GM23338 (cell line): ENCODE data around the gene DTX4. TPM values are rescaled to one million over a fixed set of nuclear protein-coding genes. Genes with fewer than 3 reads are reported as not detected.

Source experiments
- ATAC-seq: fragments of 200-7000 bp; cut with Tn5 transposase; 3 replicates; pipeline ENCODE4 v1.9.1; 2020
- DNase-seq: peaks from one replicate; pipeline ENCODE4 v3.0.0-alpha.2; 2015; ENCODE audit warnings: low spot score
- H2AFZ ChIP-seq: fragments of 200-600 bp; sonication (generic); 2 replicates; pipeline ENCODE4 v1.8.0; 2016; ENCODE audit warnings: antibody characterized with exemption, mild to moderate bottlenecking, moderate library complexity
- H3F3A ChIP-seq: fragments of 200-600 bp; sonication (generic); replicated peaks from 2 replicates; pipeline ENCODE4 v1.8.0; 2017; ENCODE audit warnings: antibody characterized with exemption, mixed run types, low read depth
- H3K27ac ChIP-seq: fragments of 200-600 bp; sonication (generic); 2 replicates; pipeline ENCODE4 v1.6.1; 2016; ENCODE audit warnings: low read depth
- H3K27me3 ChIP-seq: fragments of 200-600 bp; sonication (generic); 2 replicates; pipeline ENCODE4 v1.8.0; 2016; ENCODE audit warnings: mild to moderate bottlenecking, mixed run types, moderate library complexity; ENCODE audit not compliant: insufficient read depth
- H3K36me3 ChIP-seq: fragments of 200-600 bp; sonication (generic); 2 replicates; pipeline ENCODE4 v1.8.0; 2016; ENCODE audit warnings: mild to moderate bottlenecking; ENCODE audit not compliant: insufficient read depth
- H3K4me1 ChIP-seq: fragments of 200-600 bp; sonication (generic); 2 replicates; pipeline ENCODE4 v1.8.0; 2016; ENCODE audit warnings: mild to moderate bottlenecking, moderate library complexity; ENCODE audit not compliant: insufficient read depth
- H3K4me2 ChIP-seq: fragments of 200-600 bp; sonication (generic); 2 replicates; pipeline ENCODE4 v1.7.1; 2017; ENCODE audit warnings: mixed run types
- H3K4me3 ChIP-seq: fragments of 200-600 bp; sonication (generic); 2 replicates; pipeline ENCODE4 v1.6.1; 2016; ENCODE audit warnings: mixed run types
- H3K79me2 ChIP-seq: fragments of 200-600 bp; sonication (generic); replicated peaks from 2 replicates; pipeline ENCODE4 v1.8.0; 2017; ENCODE audit warnings: mild to moderate bottlenecking; ENCODE audit not compliant: insufficient read depth
- H3K9me2 ChIP-seq: fragments of 200-600 bp; sonication (generic); 2 replicates; pipeline ENCODE4 v1.8.0; 2017; ENCODE audit not compliant: insufficient read depth
- H4K20me1 ChIP-seq: fragments of 200-600 bp; sonication (generic); replicated peaks from 2 replicates; pipeline ENCODE4 v1.8.0; 2017; ENCODE audit warnings: mild to moderate bottlenecking; ENCODE audit not compliant: insufficient read depth
- H3K27ac Mint-ChIP-seq: 2 replicates; pipeline ENCODE4 v1.8.0; 2020; ENCODE audit warnings: inconsistent platforms, mild to moderate bottlenecking, moderate library complexity, mixed read lengths
- H3K27me3 Mint-ChIP-seq: 3 replicates; pipeline ENCODE4 v1.8.0; 2022; ENCODE audit warnings: low read depth, mild to moderate bottlenecking, moderate library complexity, mixed read lengths, inconsistent platforms; ENCODE audit not compliant: insufficient read depth, poor library complexity
- H3K36me3 Mint-ChIP-seq: 3 replicates; pipeline ENCODE4 v1.8.0; 2021; ENCODE audit warnings: low read depth, mild to moderate bottlenecking, inconsistent platforms, moderate library complexity, mixed read lengths
- H3K4me1 Mint-ChIP-seq: 3 replicates; pipeline ENCODE4 v1.8.0; 2020; ENCODE audit warnings: mild to moderate bottlenecking, inconsistent platforms, mixed read lengths
- H3K4me3 Mint-ChIP-seq: 3 replicates; pipeline ENCODE4 v1.8.0; 2021; ENCODE audit warnings: moderate library complexity, mild to moderate bottlenecking, inconsistent platforms, mixed read lengths
- H3K9me3 Mint-ChIP-seq: 3 replicates; pipeline ENCODE4 v1.8.0; 2020; ENCODE audit warnings: moderate library complexity, mild to moderate bottlenecking, inconsistent platforms, mixed read lengths
- CREB1 ChIP-seq: fragments of 250-450 bp; sonication (Bioruptor Pico); IDR thresholded peaks from 2 replicates; pipeline ENCODE4 v1.5.0; 2020; ENCODE audit warnings: low read depth, mild to moderate bottlenecking, moderate library complexity
- ETS1 ChIP-seq: IDR thresholded peaks from 2 replicates; pipeline ENCODE4 v1.6.1; 2016; ENCODE audit warnings: antibody characterized with exemption
- EZH2phosphoT487 ChIP-seq: fragments of 200-600 bp; sonication (generic); IDR thresholded peaks from one replicate; pipeline ENCODE4 v1.8.1; 2018; ENCODE audit warnings: antibody characterized with exemption; ENCODE audit not compliant: unreplicated experiment
- JUNB ChIP-seq: IDR thresholded peaks from one replicate; pipeline ENCODE4 v1.6.1; 2016; ENCODE audit warnings: antibody characterized with exemption; ENCODE audit not compliant: unreplicated experiment
- POLR2AphosphoS5 ChIP-seq: IDR thresholded peaks from 2 replicates; pipeline ENCODE4 v1.6.1; 2016; ENCODE audit warnings: antibody characterized with exemption, low read depth
- STAT1 ChIP-seq: IDR thresholded peaks from one replicate; pipeline ENCODE4 v1.6.1; 2016; ENCODE audit warnings: antibody characterized with exemption; ENCODE audit not compliant: unreplicated experiment
- ZNF114 ChIP-seq: fragments of 250-450 bp; sonication (Bioruptor Pico); IDR thresholded peaks from 2 replicates; pipeline ENCODE4 v1.5.0; 2020; ENCODE audit warnings: mild to moderate bottlenecking, moderate library complexity
- ZNF331 ChIP-seq: fragments of 250-450 bp; sonication (Bioruptor Pico); IDR thresholded peaks from 2 replicates; pipeline ENCODE4 v1.5.0; 2020; ENCODE audit warnings: low read depth, mild to moderate bottlenecking, moderate library complexity
- ZNF462 ChIP-seq: fragments of 250-450 bp; sonication (Bioruptor Pico); IDR thresholded peaks from 2 replicates; pipeline ENCODE4 v1.5.0; 2020; ENCODE audit warnings: mild to moderate bottlenecking, moderate library complexity
- polyA plus RNA-seq: library from polyadenylated mRNA; unstranded; fragments of >200 nt; fragmentation: Nextera tagmentation; extraction: Ambion mirVana; gene quantifications from 2 replicates; pipeline ENCODE4 v1.2.1, GENCODE V29; 2016
- total RNA-seq: library from RNA; depleted of rRNA; stranded (reverse); fragments of >200 nt; shearing (Covaris generic); gene quantifications from 2 replicates; pipeline ENCODE4 v1.2.3, GENCODE V29; 2014
- TF ChIP-seq, protein P1 (sequence below): IDR thresholded peaks from one replicate; pipeline ENCODE4 v1.6.1; 2018; ENCODE audit warnings: antibody characterized with exemption; ENCODE audit not compliant: unreplicated experiment

Gene DTX4
- total and polyA plus RNA-seq, 2 experiments from 2014 or later: 4.2 to 14.7 TPM

DNA sequence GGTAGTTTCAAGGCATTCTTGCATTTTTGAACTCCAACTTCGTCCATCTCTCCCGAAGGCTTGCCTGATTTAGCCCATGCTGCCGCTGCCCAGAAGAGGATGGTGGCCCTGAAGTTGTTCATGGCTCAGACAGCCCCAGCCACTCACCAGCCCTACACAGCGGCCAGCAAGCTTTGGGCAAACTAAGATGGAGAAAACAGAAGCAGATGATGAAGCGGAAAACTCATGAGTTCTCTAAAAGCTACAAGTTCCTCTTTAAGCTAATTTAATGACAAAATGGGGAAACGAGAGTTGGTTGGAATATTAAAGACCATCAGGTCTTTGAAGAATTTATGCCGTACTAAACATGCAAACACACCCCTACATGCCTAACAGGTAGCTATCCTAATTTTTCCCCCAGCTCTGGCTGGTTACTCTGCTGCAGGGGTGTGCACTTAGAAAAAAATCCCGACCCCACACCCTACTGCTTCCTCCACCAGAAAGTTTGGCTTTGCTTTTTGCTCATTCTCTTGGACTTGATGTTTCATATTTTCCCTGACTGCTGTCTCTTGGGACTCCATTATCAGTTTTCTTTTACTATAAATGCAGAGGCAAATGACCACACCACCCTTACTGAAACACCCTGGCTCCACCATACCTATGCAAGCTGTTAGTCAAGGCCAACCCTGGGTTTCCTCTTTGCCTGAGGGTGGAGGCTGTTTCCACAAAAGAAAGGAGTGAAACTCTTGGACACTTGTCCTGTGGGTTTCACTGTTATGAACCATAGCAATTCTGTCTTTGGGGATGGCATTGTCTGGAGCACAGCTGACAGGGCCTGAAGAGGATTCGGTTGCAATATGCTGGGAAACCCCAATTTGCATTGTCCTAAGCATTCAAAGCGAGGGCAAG, 41.1 kb downstream of the DTX4 start, which contains the start of gene MPEG1 (continued):
- TF ChIP-seq, protein P1, sequence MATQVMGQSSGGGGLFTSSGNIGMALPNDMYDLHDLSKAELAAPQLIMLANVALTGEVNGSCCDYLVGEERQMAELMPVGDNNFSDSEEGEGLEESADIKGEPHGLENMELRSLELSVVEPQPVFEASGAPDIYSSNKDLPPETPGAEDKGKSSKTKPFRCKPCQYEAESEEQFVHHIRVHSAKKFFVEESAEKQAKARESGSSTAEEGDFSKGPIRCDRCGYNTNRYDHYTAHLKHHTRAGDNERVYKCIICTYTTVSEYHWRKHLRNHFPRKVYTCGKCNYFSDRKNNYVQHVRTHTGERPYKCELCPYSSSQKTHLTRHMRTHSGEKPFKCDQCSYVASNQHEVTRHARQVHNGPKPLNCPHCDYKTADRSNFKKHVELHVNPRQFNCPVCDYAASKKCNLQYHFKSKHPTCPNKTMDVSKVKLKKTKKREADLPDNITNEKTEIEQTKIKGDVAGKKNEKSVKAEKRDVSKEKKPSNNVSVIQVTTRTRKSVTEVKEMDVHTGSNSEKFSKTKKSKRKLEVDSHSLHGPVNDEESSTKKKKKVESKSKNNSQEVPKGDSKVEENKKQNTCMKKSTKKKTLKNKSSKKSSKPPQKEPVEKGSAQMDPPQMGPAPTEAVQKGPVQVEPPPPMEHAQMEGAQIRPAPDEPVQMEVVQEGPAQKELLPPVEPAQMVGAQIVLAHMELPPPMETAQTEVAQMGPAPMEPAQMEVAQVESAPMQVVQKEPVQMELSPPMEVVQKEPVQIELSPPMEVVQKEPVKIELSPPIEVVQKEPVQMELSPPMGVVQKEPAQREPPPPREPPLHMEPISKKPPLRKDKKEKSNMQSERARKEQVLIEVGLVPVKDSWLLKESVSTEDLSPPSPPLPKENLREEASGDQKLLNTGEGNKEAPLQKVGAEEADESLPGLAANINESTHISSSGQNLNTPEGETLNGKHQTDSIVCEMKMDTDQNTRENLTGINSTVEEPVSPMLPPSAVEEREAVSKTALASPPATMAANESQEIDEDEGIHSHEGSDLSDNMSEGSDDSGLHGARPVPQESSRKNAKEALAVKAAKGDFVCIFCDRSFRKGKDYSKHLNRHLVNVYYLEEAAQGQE: no peak
- TF ChIP-seq ETS1 (no peak), STAT1 (no peak)

DNA sequence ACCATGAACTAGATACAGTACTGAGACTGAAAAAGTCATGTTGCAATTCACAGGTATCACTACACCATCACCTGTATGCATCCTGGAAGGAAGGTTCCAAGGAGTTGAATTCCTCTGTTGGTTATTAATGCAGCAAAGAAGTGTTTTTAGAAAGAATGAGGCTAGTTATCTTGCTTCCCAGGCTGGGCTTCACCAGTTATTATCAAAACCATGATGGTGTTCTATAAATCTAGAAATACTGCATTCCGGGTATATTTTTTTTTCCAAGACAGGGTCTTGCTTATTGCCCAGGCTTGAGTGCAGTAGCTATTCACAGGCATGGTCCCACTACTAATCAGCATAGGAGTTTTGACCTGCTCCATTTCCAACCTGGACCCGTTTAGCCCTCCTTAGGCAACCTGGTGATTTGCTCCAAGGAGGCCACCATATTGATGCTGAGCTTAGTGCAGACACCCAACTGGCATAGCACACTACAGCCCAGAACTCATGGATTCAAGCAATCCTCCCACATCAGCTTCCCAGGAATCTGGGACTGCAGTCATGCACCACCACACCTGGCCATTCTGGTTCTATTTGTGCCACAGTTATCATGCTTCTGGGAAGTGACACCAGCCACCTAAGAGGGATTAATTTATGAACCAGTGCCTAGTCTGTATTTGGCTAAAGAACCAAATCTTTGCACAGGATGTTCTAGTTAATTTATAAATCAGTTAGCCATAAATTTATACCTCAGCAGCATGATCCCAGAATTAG, 42.4 kb downstream of the DTX4 start:
- H3K4me1 ChIP-seq: no peaks in the 10 kb centered on the region
- H3K36me3 Mint-ChIP-seq: peaks cover 3% of the 10 kb centered on the region; the same call in 2 of the 3 replicates
- H3F3A ChIP-seq: no peaks in the 10 kb centered on the region
- H3K27ac ChIP-seq: no peak overlapping the region
- peaks cover 10% of the 10 kb centered on the region; the same call in 1 of the 2 replicates for H3K9me2 ChIP-seq
- no peak overlapping the region for H3K4me3 Mint-ChIP-seq
- ATAC-seq (no peak), DNase-seq (no peak)
- no peaks in the 10 kb centered on the region for H3K27me3 ChIP-seq
- H4K20me1 ChIP-seq: no peaks in the 10 kb centered on the region
- H3K4me3 ChIP-seq: no peak overlapping the region
- no peaks in the 10 kb centered on the region for H3K79me2 ChIP-seq
- H3K36me3 ChIP-seq: no peaks in the 10 kb centered on the region
- no peaks in the 10 kb centered on the region; the same call in 2 of the 3 replicates for H3K4me1 Mint-ChIP-seq
- H3K9me3 Mint-ChIP-seq: no peaks in the 10 kb centered on the region; the same call in 1 of the 3 replicates
- peaks cover 3% of the 10 kb centered on the region for H3K27me3 Mint-ChIP-seq
- no peak overlapping the region for H3K27ac Mint-ChIP-seq
- H2AFZ ChIP-seq: no peak overlapping the region
- no peak overlapping the region for H3K4me2 ChIP-seq
- TF ChIP-seq STAT1 (no peak), ZNF114 (CRISPR knock-in tag) (no peak), CREB1 (CRISPR knock-in tag) (no peak), EZH2phosphoT487 (no peak), JUNB (no peak), ZNF331 (CRISPR knock-in tag) (no peak), POLR2AphosphoS5 (no peak), ZNF462 (no peak)
